Ishikawa (cell line): Measurements from ENCODE around the gene SH3RF1.
A peak's percentile ranks its signal among the peaks of the same experiment; 100 is the strongest.

Source experiments
- CEBPB ChIP-seq: IDR thresholded peaks from 2 replicates; pipeline ENCODE4 v1.6.1; 2012
- CREB1 ChIP-seq: IDR thresholded peaks from 2 replicates; pipeline ENCODE4 v1.6.1; 2012; ENCODE audit warnings: low read depth
- EP300 ChIP-seq: IDR thresholded peaks from 2 replicates; pipeline ENCODE4 v1.6.1; 2012; ENCODE audit warnings: borderline replicate concordance
- FOXM1 ChIP-seq: IDR thresholded peaks from 2 replicates; pipeline ENCODE4 v1.6.1; 2012; ENCODE audit warnings: low read depth, borderline replicate concordance
- NFIC ChIP-seq: IDR thresholded peaks from 2 replicates; pipeline ENCODE4 v1.6.1; 2012
- TAF1 ChIP-seq: IDR thresholded peaks from 2 replicates; pipeline ENCODE4 v1.6.1; 2012; ENCODE audit warnings: low read depth, mild to moderate bottlenecking
- TEAD4 ChIP-seq: IDR thresholded peaks from 2 replicates; pipeline ENCODE4 v1.6.1; 2012
- YY1 ChIP-seq: IDR thresholded peaks from 2 replicates; pipeline ENCODE4 v1.6.1; 2012; ENCODE audit warnings: low read depth
- TF ChIP-seq, protein P1 (sequence below): IDR thresholded peaks from 2 replicates; pipeline ENCODE4 v1.6.1; 2012; ENCODE audit warnings: low read depth, mild to moderate bottlenecking
- TF ChIP-seq, protein P2 (sequence below): IDR thresholded peaks from 2 replicates; pipeline ENCODE4 v1.6.1; 2012
- TF ChIP-seq, protein P3 (sequence below): IDR thresholded peaks from 2 replicates; pipeline ENCODE4 v1.6.1; 2012

DNA sequence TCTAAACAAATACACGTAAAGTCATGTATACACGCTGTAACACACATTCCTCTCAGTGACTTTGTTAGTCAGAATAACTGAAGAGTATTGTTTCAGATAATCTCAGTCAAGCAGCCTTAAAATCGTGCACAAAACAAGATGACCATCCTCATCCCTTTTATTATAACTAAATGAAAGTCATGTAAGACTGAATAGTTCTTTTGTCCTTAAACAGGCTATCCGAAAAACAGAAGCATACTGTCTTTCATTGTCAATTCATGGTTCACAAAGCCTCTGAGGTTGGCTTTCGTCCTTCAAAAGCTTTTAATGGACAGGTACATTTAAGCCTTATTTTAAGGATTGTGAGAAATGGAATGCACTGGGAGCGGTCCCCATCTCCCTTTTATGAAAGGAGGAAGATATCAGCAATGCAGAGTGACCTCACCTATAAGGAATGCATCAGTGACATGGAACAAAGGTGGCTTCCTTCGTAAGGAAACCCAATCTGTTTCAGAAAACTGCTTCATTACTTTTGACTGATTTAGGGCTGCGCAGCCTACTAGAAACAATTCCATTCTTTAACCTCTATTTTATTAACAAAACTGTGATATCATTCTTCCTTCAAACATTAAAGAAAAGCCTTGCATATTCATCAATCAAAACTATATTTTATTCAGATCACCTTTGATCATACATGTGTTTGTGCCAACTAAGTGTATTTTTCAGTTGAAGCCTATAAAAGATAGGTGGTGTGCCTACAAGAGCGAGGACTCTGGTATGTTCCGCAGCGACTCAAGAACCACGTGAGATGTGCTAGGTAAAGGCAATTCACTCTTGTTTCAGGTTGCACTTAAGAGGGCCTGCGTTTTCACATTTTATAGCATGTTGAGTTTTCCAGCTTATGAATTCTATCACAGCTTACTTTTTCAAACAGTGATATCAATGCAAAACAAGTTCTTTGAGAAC is 19.2 kb downstream of the SH3RF1 start:
- TF ChIP-seq TEAD4 (peak; percentile 97), NFIC (peak; percentile 76), CREB1 (no peak), EP300 (peak; percentile 94), YY1 (peak; percentile 56; the same call in 1 of the 2 replicates), FOXM1 (peak; percentile 85; the same call in 1 of the 2 replicates), CEBPB (no peak), TAF1 (no peak)
- TF ChIP-seq, protein P1, sequence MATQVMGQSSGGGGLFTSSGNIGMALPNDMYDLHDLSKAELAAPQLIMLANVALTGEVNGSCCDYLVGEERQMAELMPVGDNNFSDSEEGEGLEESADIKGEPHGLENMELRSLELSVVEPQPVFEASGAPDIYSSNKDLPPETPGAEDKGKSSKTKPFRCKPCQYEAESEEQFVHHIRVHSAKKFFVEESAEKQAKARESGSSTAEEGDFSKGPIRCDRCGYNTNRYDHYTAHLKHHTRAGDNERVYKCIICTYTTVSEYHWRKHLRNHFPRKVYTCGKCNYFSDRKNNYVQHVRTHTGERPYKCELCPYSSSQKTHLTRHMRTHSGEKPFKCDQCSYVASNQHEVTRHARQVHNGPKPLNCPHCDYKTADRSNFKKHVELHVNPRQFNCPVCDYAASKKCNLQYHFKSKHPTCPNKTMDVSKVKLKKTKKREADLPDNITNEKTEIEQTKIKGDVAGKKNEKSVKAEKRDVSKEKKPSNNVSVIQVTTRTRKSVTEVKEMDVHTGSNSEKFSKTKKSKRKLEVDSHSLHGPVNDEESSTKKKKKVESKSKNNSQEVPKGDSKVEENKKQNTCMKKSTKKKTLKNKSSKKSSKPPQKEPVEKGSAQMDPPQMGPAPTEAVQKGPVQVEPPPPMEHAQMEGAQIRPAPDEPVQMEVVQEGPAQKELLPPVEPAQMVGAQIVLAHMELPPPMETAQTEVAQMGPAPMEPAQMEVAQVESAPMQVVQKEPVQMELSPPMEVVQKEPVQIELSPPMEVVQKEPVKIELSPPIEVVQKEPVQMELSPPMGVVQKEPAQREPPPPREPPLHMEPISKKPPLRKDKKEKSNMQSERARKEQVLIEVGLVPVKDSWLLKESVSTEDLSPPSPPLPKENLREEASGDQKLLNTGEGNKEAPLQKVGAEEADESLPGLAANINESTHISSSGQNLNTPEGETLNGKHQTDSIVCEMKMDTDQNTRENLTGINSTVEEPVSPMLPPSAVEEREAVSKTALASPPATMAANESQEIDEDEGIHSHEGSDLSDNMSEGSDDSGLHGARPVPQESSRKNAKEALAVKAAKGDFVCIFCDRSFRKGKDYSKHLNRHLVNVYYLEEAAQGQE = no peak
- TF ChIP-seq, protein P2, sequence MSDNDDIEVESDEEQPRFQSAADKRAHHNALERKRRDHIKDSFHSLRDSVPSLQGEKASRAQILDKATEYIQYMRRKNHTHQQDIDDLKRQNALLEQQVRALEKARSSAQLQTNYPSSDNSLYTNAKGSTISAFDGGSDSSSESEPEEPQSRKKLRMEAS = peak; percentile 73
- TF ChIP-seq, protein P3, sequence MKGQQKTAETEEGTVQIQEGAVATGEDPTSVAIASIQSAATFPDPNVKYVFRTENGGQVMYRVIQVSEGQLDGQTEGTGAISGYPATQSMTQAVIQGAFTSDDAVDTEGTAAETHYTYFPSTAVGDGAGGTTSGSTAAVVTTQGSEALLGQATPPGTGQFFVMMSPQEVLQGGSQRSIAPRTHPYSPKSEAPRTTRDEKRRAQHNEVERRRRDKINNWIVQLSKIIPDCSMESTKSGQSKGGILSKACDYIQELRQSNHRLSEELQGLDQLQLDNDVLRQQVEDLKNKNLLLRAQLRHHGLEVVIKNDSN = peak; percentile 61
